Posterior cingulate gyrus (tissue), 11 donors: ENCODE results near the gene TBCD.
A peak's percentile ranks its signal among the peaks of the same experiment; 100 is the strongest.

ENCODE experiments used
- DNase-seq, 10 donors: peaks; one replicate each; pipeline versions ENCODE4 v3.0.0 to v3.0.0-alpha.2; 2020 to 2021; ENCODE audit warnings: mixed read lengths in 3 of 10
- intact Hi-C: fragments of 100-400 bp; cut with DNase I; formaldehyde crosslinking; loops from one replicate; pipeline ENCODE4 v1.15.1; 2023

TBCD gene

GRCh38 chr17:82841921-82842596 lies 90.2 kb downstream of the TBCD start:
- DNase-seq: peak in 2 of 10 donors; percentile 46 to 58
- intact Hi-C loops: no loop called here

GRCh38 chr17:82843904-82844680 lies 92.2 kb downstream of the TBCD start:
- intact Hi-C loops: no loop called here
- DNase-seq: peak in 2 of 10 donors; percentile 48 to 67

GRCh38 chr17:82844796-82845162 lies 92.9 kb downstream of the TBCD start:
- DNase-seq: peak in 1 of 10 donors; percentile 49
- intact Hi-C loops: no loop called here

- intact Hi-C loops: no loop called here
- DNase-seq: peak in 2 of 10 donors; percentile 66 to 82
Observed at GRCh38 chr17:82845163-82845807, 93.4 kb downstream of the TBCD start.

- intact Hi-C loops: no loop called here
- peak in 2 of 10 donors; percentile 72 to 83 for DNase-seq
Observed at GRCh38 chr17:82846061-82846691, 94.3 kb downstream of the TBCD start.

- intact Hi-C loops: no loop called here
- DNase-seq: peak in 2 of 10 donors; percentile 57 to 73
Observed at GRCh38 chr17:82848022-82848592, 96.2 kb downstream of the TBCD start.

GRCh38 chr17:82849076-82849945 lies 97.4 kb downstream of the TBCD start:
- intact Hi-C loops: no loop called here
- peak in 2 of 10 donors; percentile 74 to 78 for DNase-seq

- intact Hi-C loops: no loop called here
- DNase-seq: peak in 2 of 10 donors; percentile 44 to 45
Observed at GRCh38 chr17:82851381-82851780, 99.5 kb downstream of the TBCD start.

GRCh38 chr17:82854226-82854625 lies 102.4 kb downstream of the TBCD start:
- peak in 2 of 10 donors; percentile 55 to 60 for DNase-seq
- intact Hi-C loops: no loop called here

- intact Hi-C loops: no loop called here
- peak in 1 of 10 donors; percentile 34 for DNase-seq
Observed at GRCh38 chr17:82856361-82856760, 104.5 kb downstream of the TBCD start.

GRCh38 chr17:82858376-82859126 lies 106.7 kb downstream of the TBCD start:
- peak in 2 of 10 donors; percentile 42 to 55 for DNase-seq
- intact Hi-C loops: no loop called here

GRCh38 chr17:82859431-82860403 lies 107.9 kb downstream of the TBCD start:
- intact Hi-C loops: no loop called here
- peak in 3 of 10 donors; percentile 76 to 81 (median 79) for DNase-seq

GRCh38 chr17:82860606-82861392 lies 108.9 kb downstream of the TBCD start:
- intact Hi-C loops: no loop called here
- DNase-seq: peak in 2 of 10 donors; percentile 77 to 79

GRCh38 chr17:82861393-82861775 lies 109.5 kb downstream of the TBCD start:
- intact Hi-C loops: no loop called here
- peak in 2 of 10 donors; percentile 77 to 80 for DNase-seq

GRCh38 chr17:82862191-82862590 lies 110.3 kb downstream of the TBCD start:
- intact Hi-C loops: no loop called here
- peak in 2 of 10 donors; percentile 26 to 64 for DNase-seq

- peak in 2 of 10 donors; percentile 72 to 78 for DNase-seq
- intact Hi-C loops: no loop called here
Observed at GRCh38 chr17:82862737-82863382, 111.0 kb downstream of the TBCD start.
